ENCODE measurements around the gene CLTCL1.
"Not testable (repeated sequence)": the region's sequence is repeated elsewhere in the genome, so short reads cannot be mapped to it uniquely, and the experiment has no call there.

CLTCL1 gene

GRCh38 chr22:19175602-19176174 lies 115.8 kb downstream of the CLTCL1 start:
- no peak for DNase-seq (ENCODE audit: low spot score)

- DNase-seq (ENCODE audit: low spot score): no peak
Measured at GRCh38 chr22:19175026-19175601, 116.4 kb downstream of the CLTCL1 start.

GRCh38 chr22:19174106-19175025 lies 117.2 kb downstream of the CLTCL1 start:
- no peak for DNase-seq (ENCODE audit: low spot score)

DNA sequence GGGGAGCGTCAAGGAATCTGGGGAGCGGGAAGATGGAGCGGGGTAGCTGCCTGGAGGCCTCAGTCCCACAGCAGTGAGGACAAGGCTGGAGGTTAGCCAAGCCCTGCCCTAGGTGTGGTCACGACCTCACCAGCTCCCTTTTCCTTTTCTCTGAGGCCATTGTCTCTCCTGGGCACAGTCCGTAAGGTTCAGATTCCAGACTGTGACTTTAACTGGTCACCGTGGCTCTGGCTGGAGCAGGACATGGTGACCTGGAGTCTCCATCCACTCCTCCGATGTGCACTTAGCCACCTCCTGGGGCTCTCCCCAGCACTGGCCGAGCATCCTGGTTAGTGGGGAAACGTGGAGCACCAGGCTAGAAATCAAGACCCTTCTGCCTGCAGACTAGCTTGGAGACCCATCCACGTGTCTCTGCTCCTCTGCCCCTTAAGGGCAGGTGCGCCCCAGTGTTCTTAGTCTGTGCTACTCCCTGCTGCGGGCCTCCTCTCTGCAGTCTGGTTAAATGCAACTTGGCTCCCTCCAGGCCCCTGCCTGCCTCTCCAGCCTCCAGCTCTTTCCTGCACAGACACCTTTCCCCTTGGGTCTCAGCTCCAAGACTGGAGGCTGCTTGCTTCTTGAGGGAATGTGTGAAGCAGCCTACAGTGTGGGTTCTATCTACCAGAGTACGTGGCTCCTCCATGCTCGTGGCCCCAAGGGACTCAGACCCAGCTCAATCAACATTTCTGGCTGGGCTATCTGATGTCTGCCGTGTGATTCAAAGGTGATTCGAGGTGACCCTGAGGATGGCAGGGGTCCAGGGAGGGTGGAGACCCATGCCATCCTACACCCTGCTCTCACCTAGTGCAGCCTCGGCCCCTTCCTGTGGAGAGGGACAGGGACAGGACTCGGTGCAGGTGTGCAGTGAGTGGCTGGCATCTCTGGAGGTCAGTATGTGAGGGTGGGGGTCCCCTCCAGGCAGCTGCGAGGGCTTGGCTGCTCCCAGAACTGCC lies 118.2 kb downstream of the CLTCL1 start:
- DNase-seq (ENCODE audit: low spot score): no peak

GRCh38 chr22:19172213-19173046 lies 119.1 kb downstream of the CLTCL1 start:
- no peak for DNase-seq (ENCODE audit: low spot score)

- DNase-seq (ENCODE audit: low spot score): no peak
Measured at GRCh38 chr22:19169947-19170318, 121.6 kb downstream of the CLTCL1 start.

DNA sequence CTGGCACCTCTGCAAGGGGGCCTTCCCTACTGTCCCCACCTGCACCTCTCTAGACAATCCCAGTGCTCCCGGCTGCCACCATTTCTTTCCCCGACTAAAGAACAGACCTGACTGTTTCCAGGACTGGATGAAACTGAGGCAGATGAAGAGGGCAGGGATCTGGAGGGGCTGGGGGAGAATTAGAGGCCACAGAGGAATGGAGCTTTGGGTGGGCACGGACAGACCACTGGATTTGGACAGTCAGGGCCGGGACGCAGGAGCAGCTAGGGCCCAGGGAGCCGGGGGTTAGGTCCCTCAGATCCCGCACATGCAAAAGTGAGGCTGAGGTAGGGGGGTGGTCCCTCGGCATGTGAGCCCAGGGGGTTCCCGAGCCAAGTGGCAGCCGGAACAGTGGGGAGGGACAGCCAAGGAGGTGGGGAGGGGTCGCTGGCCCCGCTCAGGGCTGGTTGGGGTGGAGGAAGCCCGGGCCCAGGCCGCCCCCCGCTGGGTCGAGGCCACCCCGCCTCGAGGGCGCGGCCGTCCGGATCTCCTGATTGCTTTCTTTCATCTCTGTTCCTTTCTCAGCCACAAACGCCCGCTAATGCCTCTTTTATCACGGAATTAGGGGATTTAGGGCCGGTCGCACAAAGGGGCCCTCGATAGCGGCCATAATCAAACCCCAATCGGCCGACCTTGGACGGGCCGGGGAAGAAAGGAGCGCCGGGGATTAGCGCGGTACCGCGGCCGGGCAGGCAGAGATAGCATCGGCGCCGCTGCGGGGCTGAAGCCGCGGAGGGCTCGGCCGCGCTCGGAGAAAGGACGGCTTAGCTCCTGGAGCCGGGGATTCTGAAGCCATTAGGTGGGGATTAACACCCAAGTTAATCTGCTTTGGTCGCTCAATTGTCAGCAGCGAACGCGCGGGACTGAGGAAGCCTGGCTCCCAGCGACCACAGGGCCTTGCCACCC lies 122.2 kb downstream of the CLTCL1 start:
- no peak for DNase-seq (ENCODE audit: low spot score)

DNA sequence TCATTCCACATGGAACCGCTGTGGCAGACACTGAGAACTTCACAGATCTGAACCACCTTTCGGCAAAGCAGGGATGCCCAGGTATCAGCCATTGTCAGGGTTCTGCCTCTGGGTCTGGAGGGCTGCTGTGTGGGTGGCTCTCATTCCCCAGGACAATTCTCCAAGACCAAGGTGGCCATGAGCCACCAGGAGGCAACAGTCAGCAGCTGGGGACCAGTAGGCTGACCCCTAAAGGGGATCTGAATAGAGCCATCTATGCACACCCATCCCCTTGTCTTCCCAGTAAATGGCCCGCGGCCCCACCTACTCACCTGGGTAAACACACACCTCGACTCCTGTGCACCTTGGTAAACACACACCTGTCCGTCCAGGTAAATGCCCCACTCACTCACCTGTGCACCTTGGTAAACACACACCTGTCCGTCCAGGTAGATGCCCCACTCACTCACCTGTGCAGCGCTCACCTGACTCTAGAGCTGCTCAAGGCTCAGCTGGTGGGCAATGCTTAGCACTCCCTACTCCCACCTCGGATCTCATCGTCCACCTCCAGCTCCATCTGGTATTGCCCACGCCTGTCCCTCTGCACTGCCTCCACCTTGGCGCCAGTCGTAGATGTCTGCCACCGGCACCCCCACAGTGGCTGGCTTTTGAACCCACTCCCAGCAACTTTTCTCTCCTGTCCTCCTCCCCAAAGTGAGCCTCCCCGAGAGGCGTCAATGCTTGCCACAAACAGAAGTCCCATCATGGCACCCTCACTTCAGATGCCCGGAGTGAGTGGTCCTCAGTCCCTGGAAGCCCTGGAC lies 123.2 kb downstream of the CLTCL1 start:
- no peak for DNase-seq (ENCODE audit: low spot score)

- DNase-seq (ENCODE audit: low spot score): no peak
Measured at GRCh38 chr22:19167106-19167869, 124.2 kb downstream of the CLTCL1 start.

GRCh38 chr22:19166421-19166820 lies 125.1 kb downstream of the CLTCL1 start:
- no peak for DNase-seq (ENCODE audit: low spot score)

GRCh38 chr22:19164425-19164824 lies 127.1 kb downstream of the CLTCL1 start:
- DNase-seq (ENCODE audit: low spot score): no peak

GRCh38 chr22:19158649-19159048 lies 132.9 kb downstream of the CLTCL1 start:
- DNase-seq (ENCODE audit: low spot score): not testable (repeated sequence)

DNA sequence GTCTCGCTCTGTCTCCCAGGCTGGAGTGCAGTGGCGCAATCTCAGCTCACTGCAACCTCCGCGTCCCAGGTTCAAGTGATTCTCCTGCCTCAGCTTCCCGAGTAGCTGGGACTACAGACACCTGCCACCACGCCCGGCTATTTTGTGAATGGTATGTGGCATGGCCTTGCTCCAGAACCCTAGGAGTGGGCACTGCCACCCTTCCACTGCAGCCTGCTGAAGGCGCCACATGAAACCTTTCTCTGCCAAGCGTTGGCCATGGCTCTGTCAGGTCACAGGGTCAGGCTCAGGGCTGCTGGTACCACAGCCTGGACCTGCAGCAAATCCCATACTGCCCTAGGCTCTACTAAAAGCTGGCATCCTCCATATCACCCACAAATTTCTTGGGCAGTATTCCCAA lies 135.4 kb downstream of the CLTCL1 start:
- DNase-seq (ENCODE audit: low spot score): not testable (repeated sequence)

DNA sequence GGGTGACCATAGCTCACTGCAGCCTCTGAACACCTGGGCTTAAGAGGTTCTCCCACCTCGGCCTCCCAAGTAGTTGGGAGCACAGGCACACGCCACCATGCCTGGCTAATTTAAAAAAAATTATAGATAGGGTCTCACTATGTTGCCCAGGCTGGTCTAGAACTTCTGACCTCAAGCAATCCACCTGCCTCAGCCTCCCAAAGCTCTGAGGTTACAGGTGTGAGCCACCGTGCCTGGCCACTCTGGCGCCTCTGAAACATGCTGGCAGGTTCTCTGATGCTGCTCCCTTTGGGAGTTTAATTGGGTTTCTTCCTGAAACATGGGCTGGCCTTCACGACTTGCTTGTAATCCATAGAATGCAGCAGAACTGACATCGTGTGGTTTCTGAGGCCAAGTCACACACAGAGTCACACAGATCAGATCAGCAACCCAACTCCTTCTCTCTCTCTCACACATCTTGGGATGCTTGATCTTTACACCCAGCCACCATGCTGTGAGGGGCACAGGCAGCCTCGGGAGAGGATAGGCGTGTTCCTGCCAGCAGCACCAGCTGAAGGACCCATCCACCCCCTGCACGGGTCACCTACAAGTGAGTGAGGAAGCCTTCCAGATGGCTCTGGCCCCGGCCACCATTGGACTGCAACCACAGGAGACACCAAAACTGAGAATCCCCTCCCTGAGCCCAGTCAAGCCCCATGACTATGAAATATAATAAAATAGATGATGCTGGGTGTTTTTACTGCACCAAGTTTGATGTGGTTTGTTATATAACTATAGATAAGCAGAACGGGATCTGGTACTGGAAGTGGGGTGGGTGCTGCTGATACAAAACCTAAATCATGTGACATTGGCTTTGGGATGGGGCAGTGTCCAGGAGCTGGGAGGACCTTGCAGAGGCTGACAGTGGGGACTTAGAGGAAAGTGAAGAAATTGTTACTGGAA lies 138.3 kb downstream of the CLTCL1 start:
- no peak for DNase-seq (ENCODE audit: low spot score)

DNA sequence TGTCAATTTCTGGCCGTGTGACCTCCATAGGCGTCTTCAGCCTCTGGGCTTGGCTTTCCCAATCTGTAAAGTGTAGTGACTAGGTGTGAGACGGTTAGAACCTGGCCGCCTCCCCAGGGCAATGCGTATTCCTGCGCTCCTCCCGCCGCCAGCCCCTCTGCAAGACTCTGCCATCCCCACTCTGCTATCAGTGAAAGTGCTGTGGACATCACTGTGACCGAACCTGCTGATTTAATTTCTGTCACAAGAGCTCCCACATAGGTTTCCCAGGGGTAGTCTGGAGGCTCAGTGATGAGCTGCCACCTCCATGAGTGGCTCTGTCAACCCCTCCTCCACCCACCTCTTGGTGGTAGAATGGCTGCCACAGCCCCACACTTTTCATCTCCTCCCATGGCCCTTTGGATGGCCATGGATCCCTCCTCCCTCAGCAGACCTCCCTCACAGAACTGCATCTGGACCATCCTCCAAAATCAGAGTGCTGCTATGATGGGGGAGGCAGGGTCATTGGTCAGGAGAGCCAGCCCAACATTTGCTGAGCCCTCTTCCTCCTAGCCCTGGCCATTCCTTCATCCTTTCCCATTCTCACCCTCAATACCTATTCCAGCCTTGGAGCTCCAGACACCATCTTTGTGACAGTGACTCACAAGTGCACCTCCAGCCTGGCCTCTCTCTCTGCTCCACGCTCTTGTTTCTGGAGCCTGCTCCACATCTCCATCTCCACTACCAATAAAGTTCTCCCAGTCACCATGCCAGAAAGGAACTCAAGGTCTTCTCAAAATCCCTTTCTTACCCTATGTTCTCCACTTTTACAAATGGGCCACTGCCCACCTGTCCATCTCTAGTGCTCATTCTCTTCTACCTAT lies 140.0 kb downstream of the CLTCL1 start:
- no peak for DNase-seq (ENCODE audit: low spot score)

All from HuH-7.5 (cell line).